ENCODE data around the gene STXBP1. TPM values are rescaled to one million over a fixed set of nuclear protein-coding genes. Genes with fewer than 3 reads are reported as not detected.

The STXBP1 gene
- total RNA-seq, 1 experiment from 2014 or later = 40.6 TPM

GRCh38 chr9:127571971-127572370, 40.1 kb upstream of the STXBP1 start:
- no peaks in the 10 kb centered on the region for H3K9me2 ChIP-seq (ENCODE audit: insufficient read depth)
- H3K27ac ChIP-seq (ENCODE audit: low read depth, low read length) = no peak overlapping the region
- ChIA-PET RAD21 (ENCODE audit: low non-redundant PET in 1 of 2, low total read pairs in 2 of 2, uncharacterized antibody in 2 of 2, unreplicated experiment in 2 of 2) (no interaction called here), POLR2A (interaction anchor here (0.6 to 1.3 kb wide), 3 partner anchors 17 to 109 kb away, joined by 3 to 7 read pairs (median 3); no protein-coding TSS in a partner anchor), CTCF (interaction anchor here (1.2 to 2.7 kb wide), 3 partner anchors 10 to 163 kb away, joined by 3 to 8 read pairs (median 3); partner anchors contain the start of gene TOR2A)
- H3K4me3 ChIP-seq (replicated peaks in 1 of 2; ENCODE audit: low read depth in 1 of 2, low read length in 2 of 2) = no peak overlapping the region
- peaks cover 64 to 79% of the 10 kb centered on the region in 2 experiments for H3K4me1 ChIP-seq (ENCODE audit: control insufficient read depth in 1 of 2, insufficient read depth in 2 of 2, low read length in 2 of 2)
- intact Hi-C loops (cut with micrococcal nuclease) = no loop called here
- no peak overlapping the region for H2AFZ ChIP-seq (ENCODE audit: low read depth, low read length, poor library complexity, severe bottlenecking)
- no peaks in the 10 kb centered on the region for H4K20me1 ChIP-seq (ENCODE audit: insufficient read depth)
- no peak overlapping the region for H3K4me2 ChIP-seq (ENCODE audit: low read length)
- H3K27me3 ChIP-seq (ENCODE audit: insufficient read depth, low read length) = no peaks in the 10 kb centered on the region
- BruUV-seq (replicated peaks) = no TSS peak
- no peaks in the 10 kb centered on the region for H3K36me3 ChIP-seq (ENCODE audit: control insufficient read depth in 1 of 2, insufficient read depth in 2 of 2, low read length in 2 of 2)
- DNase-seq (ENCODE audit: low read depth, low spot score) = no peak
- H3K9me3 ChIP-seq (ENCODE audit: control insufficient read depth in 1 of 2, insufficient read depth in 1 of 2, low read depth in 1 of 2, low read length in 2 of 2) = no peaks in the 10 kb centered on the region
- H3K9ac ChIP-seq (ENCODE audit: low read length) = no peak overlapping the region
- peaks cover 18% of the 10 kb centered on the region for H3K79me2 ChIP-seq (ENCODE audit: insufficient read depth, low read length)
- no peak for ATAC-seq
- no peak for TF ChIP-seq FOSL1 (IDR thresholded peaks at IDR 0.05; ENCODE audit: low read depth)
- TF ChIP-seq CBX3 (IDR thresholded peaks at IDR 0.05; ENCODE audit: low read depth) = no peak
- TF ChIP-seq, protein P1, sequence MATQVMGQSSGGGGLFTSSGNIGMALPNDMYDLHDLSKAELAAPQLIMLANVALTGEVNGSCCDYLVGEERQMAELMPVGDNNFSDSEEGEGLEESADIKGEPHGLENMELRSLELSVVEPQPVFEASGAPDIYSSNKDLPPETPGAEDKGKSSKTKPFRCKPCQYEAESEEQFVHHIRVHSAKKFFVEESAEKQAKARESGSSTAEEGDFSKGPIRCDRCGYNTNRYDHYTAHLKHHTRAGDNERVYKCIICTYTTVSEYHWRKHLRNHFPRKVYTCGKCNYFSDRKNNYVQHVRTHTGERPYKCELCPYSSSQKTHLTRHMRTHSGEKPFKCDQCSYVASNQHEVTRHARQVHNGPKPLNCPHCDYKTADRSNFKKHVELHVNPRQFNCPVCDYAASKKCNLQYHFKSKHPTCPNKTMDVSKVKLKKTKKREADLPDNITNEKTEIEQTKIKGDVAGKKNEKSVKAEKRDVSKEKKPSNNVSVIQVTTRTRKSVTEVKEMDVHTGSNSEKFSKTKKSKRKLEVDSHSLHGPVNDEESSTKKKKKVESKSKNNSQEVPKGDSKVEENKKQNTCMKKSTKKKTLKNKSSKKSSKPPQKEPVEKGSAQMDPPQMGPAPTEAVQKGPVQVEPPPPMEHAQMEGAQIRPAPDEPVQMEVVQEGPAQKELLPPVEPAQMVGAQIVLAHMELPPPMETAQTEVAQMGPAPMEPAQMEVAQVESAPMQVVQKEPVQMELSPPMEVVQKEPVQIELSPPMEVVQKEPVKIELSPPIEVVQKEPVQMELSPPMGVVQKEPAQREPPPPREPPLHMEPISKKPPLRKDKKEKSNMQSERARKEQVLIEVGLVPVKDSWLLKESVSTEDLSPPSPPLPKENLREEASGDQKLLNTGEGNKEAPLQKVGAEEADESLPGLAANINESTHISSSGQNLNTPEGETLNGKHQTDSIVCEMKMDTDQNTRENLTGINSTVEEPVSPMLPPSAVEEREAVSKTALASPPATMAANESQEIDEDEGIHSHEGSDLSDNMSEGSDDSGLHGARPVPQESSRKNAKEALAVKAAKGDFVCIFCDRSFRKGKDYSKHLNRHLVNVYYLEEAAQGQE (IDR thresholded peaks at IDR 0.05; ENCODE audit: low read depth) = no peak
- no peak for TF ChIP-seq JUND (IDR thresholded peaks at IDR 0.05)
- no peak for TF ChIP-seq POLR2AphosphoS5 (IDR thresholded peaks at IDR 0.05; ENCODE audit: low read depth, low read length)
- TF ChIP-seq ZFX (IDR thresholded peaks at IDR 0.05) = no peak
- TF ChIP-seq ELF1 (IDR thresholded peaks at IDR 0.05; ENCODE audit: borderline replicate concordance, low read depth) = no peak
- no peak for TF ChIP-seq ZNF274 (IDR thresholded peaks at IDR 0.05; ENCODE audit: low read depth, low read length)
- TF ChIP-seq ZBTB33 (IDR thresholded peaks at IDR 0.05; ENCODE audit: extremely low read depth, insufficient replicate concordance, low read length) = no peak
- no peak for TF ChIP-seq POLR2A (IDR thresholded peaks at IDR 0.05; ENCODE audit: borderline replicate concordance, extremely low read depth, insufficient read depth, insufficient read length)
- no peak for TF ChIP-seq YY1 (IDR thresholded peaks at IDR 0.05; ENCODE audit: extremely low read depth, insufficient replicate concordance, low read depth, low read length)
- TF ChIP-seq EZH2phosphoT487 (IDR thresholded peaks at IDR 0.05; ENCODE audit: borderline replicate concordance) = no peak
- TF ChIP-seq, protein P2, sequence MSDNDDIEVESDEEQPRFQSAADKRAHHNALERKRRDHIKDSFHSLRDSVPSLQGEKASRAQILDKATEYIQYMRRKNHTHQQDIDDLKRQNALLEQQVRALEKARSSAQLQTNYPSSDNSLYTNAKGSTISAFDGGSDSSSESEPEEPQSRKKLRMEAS (IDR thresholded peaks at IDR 0.05) = no peak
- no peak for TF ChIP-seq SRF (IDR thresholded peaks at IDR 0.05; ENCODE audit: low read depth)
- TF ChIP-seq SP1 (IDR thresholded peaks at IDR 0.05; ENCODE audit: low read depth) = no peak
- no peak for TF ChIP-seq SIN3A (IDR thresholded peaks at IDR 0.05; ENCODE audit: low read depth)
- no peak for TF ChIP-seq RAD21 (IDR thresholded peaks at IDR 0.05; ENCODE audit: low read depth)
- TF ChIP-seq EZH2 (IDR thresholded peaks at IDR 0.05) = no peak
- no peak for TF ChIP-seq EGR1 (IDR thresholded peaks at IDR 0.05; ENCODE audit: low read depth)
- TF ChIP-seq, protein P3, sequence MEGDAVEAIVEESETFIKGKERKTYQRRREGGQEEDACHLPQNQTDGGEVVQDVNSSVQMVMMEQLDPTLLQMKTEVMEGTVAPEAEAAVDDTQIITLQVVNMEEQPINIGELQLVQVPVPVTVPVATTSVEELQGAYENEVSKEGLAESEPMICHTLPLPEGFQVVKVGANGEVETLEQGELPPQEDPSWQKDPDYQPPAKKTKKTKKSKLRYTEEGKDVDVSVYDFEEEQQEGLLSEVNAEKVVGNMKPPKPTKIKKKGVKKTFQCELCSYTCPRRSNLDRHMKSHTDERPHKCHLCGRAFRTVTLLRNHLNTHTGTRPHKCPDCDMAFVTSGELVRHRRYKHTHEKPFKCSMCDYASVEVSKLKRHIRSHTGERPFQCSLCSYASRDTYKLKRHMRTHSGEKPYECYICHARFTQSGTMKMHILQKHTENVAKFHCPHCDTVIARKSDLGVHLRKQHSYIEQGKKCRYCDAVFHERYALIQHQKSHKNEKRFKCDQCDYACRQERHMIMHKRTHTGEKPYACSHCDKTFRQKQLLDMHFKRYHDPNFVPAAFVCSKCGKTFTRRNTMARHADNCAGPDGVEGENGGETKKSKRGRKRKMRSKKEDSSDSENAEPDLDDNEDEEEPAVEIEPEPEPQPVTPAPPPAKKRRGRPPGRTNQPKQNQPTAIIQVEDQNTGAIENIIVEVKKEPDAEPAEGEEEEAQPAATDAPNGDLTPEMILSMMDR (IDR thresholded peaks at IDR 0.05 in 2 of 3, conservative IDR thresholded peaks at IDR 0.05 in 1 of 3; ENCODE audit: borderline replicate concordance in 1 of 3, insufficient read depth in 1 of 3, low read depth in 2 of 3, low read length in 2 of 3) = no peak
